Activated CD4-positive, alpha-beta memory T cell treated with anti-CD3 and anti-CD28 coated beads for 36 hours (primary cell): ENCODE data around the gene TECR. TPM values are rescaled to one million over a fixed set of nuclear protein-coding genes. Genes with fewer than 3 reads are reported as not detected.
"Not testable (repeated sequence)": the region's sequence is repeated elsewhere in the genome, so short reads cannot be mapped to it uniquely, and the experiment has no call there.

Experiments
- CTCF ChIA-PET: fragments of 350-600 bp; sonication (Branson Sonifier 250); formaldehyde crosslinking; loops from one replicate; lab custom pipeline; 2021; ENCODE audit warnings: antibody characterized with exemption, inconsistent platforms; lab: Charles Lee
- POLR2A ChIA-PET: fragments of 350-600 bp; sonication (Branson Sonifier 250); formaldehyde crosslinking; loops from one replicate; lab custom pipeline; 2021; ENCODE audit warnings: antibody characterized with exemption; lab: Charles Lee
- DNase-seq: peaks from one replicate; pipeline ENCODE4 v3.0.0-alpha.2; 2020
- H3K27ac Mint-ChIP-seq: one replicate; pipeline ENCODE4 v1.8.0; 2021; ENCODE audit warnings: mixed read lengths
- H3K27me3 Mint-ChIP-seq: one replicate; pipeline ENCODE4 v1.8.0; 2021; ENCODE audit warnings: mixed read lengths
- H3K36me3 Mint-ChIP-seq: one replicate; pipeline ENCODE4 v1.8.0; 2021; ENCODE audit warnings: mixed read lengths
- H3K4me1 Mint-ChIP-seq: one replicate; pipeline ENCODE4 v1.8.0; 2021; ENCODE audit warnings: low read depth, mixed read lengths
- H3K4me3 Mint-ChIP-seq: one replicate; pipeline ENCODE4 v1.8.0; 2021; ENCODE audit warnings: mild to moderate bottlenecking, mixed read lengths
- H3K9me3 Mint-ChIP-seq: one replicate; pipeline ENCODE4 v1.8.0; 2021; ENCODE audit warnings: mixed read lengths
- intact Hi-C: fragments of 100-400 bp; cut with micrococcal nuclease; formaldehyde crosslinking; loops from one replicate; pipeline ENCODE4 v1.15.1; 2023
- microRNA-seq: library from miRNA; unstranded; fragments of <30 nt; microRNA quantifications from one replicate; pipeline ENCODE4 v1.2.0, GENCODE V29; 2022; ENCODE audit warnings: borderline number of aligned reads, borderline microRNAs expressed, borderline replicate concordance
- total RNA-seq, 2 experiments: library from RNA; stranded (reverse); gene quantifications; one replicate each; pipeline ENCODE4 v1.2.3, GENCODE V29; 2021

The TECR gene
- total RNA-seq, 2 experiments from 2014 or later = 120 TPM

GRCh38 chr19:14612657-14613056 lies 83.3 kb downstream of the TECR start:
- ChIA-PET CTCF (interaction anchor here (0.7 to 0.9 kb wide), 2 partner anchors 56 to 74 kb away, joined by 3 read pairs; no protein-coding TSS in a partner anchor), POLR2A (no interaction called here)
- intact Hi-C loops = no loop called here

GRCh38 chr19:14613399-14614098 lies 84.2 kb downstream of the TECR start:
- H3K9me3 Mint-ChIP-seq, H3K4me3 Mint-ChIP-seq, H3K27ac Mint-ChIP-seq, intact Hi-C loops, H3K4me1 Mint-ChIP-seq, H3K27me3 Mint-ChIP-seq, DNase-seq, POLR2A ChIA-PET, H3K36me3 Mint-ChIP-seq: not testable (repeated sequence)
- CTCF ChIA-PET = interaction anchor here (0.7 to 0.9 kb wide), 2 partner anchors 57 to 73 kb away, joined by 3 read pairs; no protein-coding TSS in a partner anchor

More at GRCh38 chr19:14612657-14613056, 83.3 kb downstream of the TECR start:
- Mint-ChIP-seq H3K4me3 (no peak overlapping the region), H3K9me3 (no peaks in the 10 kb centered on the region), H3K27me3 (no peaks in the 10 kb centered on the region), H3K4me1 (no peaks in the 10 kb centered on the region), H3K36me3 (no peaks in the 10 kb centered on the region), H3K27ac (no peak overlapping the region)
- DNase-seq = no peak

- H3K36me3 Mint-ChIP-seq = peaks cover 2% of the 10 kb centered on the region
Measured at GRCh38 chr19:14614099-14614412, 84.7 kb downstream of the TECR start.

More at GRCh38 chr19:14614099-14614412, 84.7 kb downstream of the TECR start:
- peaks cover 4% of the 10 kb centered on the region for H3K9me3 Mint-ChIP-seq
- intact Hi-C loops = no loop called here
- no peak overlapping the region for H3K27ac Mint-ChIP-seq
- no peaks in the 10 kb centered on the region for H3K4me1 Mint-ChIP-seq
- H3K4me3 Mint-ChIP-seq = no peak overlapping the region
- ChIA-PET POLR2A (no interaction called here), CTCF (no interaction called here)
- no peak for DNase-seq
- no peaks in the 10 kb centered on the region for H3K27me3 Mint-ChIP-seq

Small RNAs within 50 kb of the gene (microRNA-seq; reads per million reads assigned to microRNA genes)
- not detected for gene MIR639

Other genes with a start within 250 kb of the TECR start
- gene ADGRE5, start 148.2 kb upstream of the TECR start, total RNA-seq = 100 to 1,000 TPM; 202 to 206 TPM
- 100 to 1,000 TPM; 200 to 204 TPM for gene DDX39A, start 110.3 kb upstream of the TECR start, total RNA-seq
- gene PKN1, start 96.3 kb upstream of the TECR start, total RNA-seq = 100 to 1,000 TPM; 188 to 207 TPM
- gene PTGER1, start 54.2 kb upstream of the TECR start, total RNA-seq = under 1 TPM; 0.29 to 0.41 TPM
- gene GIPC1, start 33.5 kb upstream of the TECR start, total RNA-seq = 10 to 100 TPM; 31.5 to 35.2 TPM
- gene DNAJB1, start 11.2 kb upstream of the TECR start, total RNA-seq = 10 to 100 TPM; 71.2 to 76.5 TPM
- gene NDUFB7, start 42.5 kb downstream of the TECR start, total RNA-seq = 100 to 1,000 TPM; 118 to 130 TPM
- under 1 TPM; 0.33 to 0.85 TPM for gene CLEC17A, start 53.5 kb downstream of the TECR start, total RNA-seq
- gene ADGRE3, start 145.2 kb downstream of the TECR start, total RNA-seq = not detected
- 10 to 100 TPM; 16.7 to 18.0 TPM for gene ZNF333, start 160.5 kb downstream of the TECR start, total RNA-seq
- under 1 TPM; 0.55 to 0.58 TPM for gene ADGRE2, start 249.0 kb downstream of the TECR start, total RNA-seq